GM18870 (cell line): ENCODE measurements around the gene IFNA7.
"Not testable (repeated sequence)": the region's sequence is repeated elsewhere in the genome, so short reads cannot be mapped to it uniquely, and the experiment has no call there.

Source experiments
- ATAC-seq: cut with Tn5 transposase; IDR thresholded peaks from one replicate; pipeline ENCODE4 v1.9.1; 2021; ENCODE audit warnings: moderate library complexity; ENCODE audit not compliant: unreplicated experiment

The IFNA7 gene

DNA sequence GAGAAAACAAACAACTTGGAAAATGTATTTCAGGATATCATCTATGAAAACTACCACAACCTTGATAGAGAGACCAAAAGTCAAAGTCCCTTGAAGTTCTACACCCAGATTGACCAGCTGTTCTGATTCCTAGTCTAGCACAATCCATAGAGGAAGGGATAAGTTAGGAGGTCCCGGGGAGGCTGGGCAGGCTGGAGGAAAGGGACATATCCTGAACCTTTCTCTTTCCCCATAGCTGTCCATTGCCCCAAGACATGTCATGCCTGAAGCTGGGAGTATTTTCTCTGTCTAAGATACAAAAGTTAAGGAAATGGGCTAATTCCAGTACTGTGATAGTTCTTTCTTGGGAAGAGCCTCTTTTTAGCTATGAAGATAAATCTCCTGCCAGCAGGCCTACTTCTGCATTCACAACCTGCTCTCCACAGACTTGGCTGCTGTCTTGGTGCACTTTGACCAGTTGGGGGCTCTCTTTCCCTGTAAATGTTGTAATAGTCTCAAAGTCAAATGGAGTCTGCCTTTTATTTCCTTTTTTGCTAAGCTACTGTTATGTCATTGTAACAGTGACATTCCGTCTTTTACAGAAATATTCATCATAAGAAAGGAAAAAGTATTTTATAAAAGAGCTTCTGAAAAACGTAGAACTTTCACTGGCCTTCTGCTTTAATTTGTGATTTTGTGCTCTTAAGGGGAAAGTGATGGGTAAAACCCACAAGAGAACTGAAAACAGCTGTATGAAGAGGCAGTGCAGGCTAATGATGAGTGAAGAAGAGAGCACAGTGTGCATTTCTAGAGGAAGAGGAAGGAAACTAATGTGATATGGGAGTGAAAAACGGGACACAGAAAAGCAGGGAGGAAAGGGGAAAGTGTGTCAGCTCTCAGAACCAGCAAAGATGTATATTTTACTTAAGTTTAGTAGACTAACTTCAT is 18.9 kb downstream of the IFNA7 start:
- ATAC-seq, result peak; percentile 94

DNA sequence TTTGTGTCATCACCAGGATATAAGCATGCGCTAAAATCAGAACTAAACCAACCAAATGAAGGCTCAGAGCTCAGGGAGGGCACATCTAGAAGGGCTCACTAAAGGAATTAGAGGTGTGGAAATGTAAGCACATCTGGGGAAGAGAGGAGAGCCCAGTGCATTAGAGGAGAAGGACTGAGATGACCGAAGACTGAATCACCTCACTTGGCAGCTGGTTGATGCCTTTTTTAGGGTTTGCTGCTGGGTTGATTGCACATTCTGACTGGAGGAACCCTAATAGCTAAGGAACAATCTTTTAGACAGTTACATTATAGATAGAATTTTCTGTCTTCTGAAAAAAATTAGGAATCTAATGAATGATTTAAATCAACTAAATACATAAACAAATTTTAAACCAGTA is 27.3 kb downstream of the IFNA7 start:
- no peak for ATAC-seq

DNA sequence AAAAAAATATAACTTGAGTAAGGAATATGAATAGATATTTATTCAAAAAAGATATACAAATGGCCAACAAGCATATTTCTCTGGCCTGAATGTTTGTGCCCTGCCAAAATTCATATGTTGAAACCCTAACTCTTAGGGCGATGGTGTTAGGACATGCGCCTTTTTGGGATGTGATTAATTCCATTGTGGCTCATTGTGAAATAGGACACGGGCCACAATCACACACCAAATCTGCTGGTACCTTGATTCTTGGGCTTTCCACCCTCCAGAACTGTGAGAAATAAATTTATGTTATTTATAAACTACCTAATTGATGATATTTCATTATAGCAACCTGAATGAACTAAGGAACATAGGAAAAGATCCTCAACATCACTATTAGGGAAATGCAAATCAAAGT is 29.8 kb downstream of the IFNA7 start:
- ATAC-seq, result no peak

DNA sequence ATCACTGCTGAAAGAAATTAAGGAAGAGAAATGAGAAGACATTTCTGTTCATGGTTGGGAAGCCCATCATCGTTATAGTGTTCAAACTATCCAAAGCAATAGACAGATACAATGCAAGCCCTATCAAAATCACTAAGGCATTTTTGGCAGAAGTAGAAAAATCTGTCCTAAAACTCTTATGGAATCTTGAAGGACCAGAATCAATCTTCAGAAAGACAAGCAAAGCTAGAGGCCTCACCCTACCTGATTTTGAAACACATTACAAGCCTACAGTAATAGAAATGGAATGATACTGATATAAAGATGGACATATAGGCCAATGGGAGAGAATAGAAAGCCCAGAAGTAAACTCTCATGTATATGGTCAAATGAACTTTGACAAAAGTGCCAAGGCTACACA is 30.7 kb downstream of the IFNA7 start:
- ATAC-seq, result no peak

DNA sequence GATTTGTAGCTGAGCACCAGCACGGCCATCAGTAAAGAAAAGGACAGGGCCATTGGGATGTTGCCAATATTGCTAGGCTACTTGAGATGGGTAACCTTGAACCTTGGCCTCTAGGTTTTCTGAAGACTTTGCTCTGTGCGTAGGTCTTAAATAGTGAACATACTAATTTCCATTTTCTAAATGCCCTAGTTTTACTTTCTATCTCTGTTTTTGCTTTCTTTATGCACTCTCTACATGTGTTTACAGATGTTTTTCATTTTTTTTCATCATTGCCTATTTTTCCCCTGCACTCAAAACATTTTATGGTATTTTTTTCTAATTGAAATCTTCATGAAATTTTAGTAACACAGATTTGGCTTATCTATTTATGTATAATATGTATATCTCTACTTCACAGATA is 35.4 kb downstream of the IFNA7 start, which contains the start of gene IFNA21:
IFNA21 (minus strand) TSS at position 101 of the 400 bp plus-strand sequence; CDS start at position 53, 48 bp downstream.
- ATAC-seq, result not testable (repeated sequence)

DNA sequence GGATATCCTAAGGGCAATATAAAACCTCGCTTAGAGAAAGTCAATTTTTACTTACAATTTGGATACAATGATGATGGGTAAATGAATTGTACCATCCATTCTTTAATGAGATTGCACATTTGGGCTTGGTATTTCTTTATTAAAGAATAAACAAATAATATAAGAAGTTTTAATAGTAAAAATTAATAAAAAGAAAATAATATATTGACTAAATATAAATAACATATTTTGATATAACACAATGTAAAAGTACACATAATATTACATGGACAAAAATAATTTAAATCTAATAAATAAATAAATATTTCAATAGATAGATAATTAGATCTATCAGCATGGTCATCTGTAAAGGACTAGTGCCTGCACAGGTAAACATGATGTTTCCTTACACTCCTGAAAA is 36.5 kb downstream of the IFNA7 start:
- no peak for ATAC-seq

DNA sequence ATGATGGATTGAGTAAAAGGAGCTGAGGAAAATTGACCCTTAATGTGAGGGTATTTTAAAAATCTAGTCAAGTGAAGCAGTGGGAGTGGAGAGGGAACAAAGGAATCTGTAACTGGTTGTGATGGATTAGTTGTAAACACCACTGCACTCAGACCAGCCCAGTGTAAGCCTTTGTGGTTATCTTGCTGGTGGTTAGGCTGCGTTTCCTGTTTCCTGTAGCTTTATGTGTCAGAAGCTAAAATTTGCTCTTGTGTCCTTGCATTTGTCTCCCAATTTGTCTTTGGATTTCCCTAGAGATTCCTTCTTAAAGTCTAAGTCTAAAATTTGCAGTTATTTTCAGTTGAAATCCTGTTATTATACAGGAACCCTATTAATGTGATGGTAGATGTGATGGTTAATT is 41.8 kb downstream of the IFNA7 start:
- ATAC-seq, result peak; percentile 86

DNA sequence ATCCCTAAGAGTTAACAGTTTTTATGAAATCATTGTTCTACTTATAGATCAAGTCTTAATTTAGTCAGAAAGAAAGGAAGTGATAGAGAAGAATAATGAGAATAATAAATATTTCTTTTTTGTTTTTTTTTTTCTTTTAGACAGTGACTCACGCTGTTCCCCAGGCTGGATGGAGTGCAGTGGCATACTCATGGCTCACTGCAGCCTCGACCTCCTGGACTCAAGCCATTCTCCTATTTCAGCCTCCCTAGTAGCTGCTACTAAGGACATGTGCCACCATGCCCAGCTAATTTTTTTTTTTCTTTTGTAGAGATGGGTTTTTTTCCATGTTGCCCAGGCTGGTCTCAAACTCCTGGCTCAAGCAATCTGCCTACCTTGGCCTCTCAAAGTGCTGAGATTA is 46.5 kb downstream of the IFNA7 start:
- no peak for ATAC-seq

DNA sequence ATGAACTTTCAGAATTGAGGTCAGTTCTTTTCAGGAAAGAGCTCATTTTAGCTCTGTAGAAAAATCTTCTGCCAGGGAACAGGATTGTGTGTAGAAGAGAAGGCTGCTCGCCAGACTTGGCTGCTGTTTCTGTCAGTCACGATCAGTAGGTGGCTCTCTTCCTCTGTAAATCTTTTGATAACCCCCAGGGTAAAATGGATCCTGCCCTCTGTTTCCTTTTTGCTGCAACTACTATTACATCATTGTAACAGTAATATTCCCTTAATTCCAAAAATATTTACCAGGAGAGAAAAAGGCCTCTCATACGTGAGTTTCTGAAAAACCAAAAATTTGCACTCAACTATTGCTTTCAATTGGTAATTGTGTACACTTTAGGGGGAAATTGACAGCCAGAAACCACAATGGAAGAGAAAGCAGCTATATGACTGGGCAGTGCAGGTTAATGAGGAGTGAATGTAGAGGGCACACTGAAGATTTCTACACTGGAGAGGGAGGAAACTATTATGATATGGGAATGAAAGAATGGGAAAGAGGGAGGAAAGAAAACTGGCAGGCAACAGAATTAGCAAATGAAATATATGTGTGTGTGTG is 47.9 kb downstream of the IFNA7 start:
- peak; percentile 82 for ATAC-seq

DNA sequence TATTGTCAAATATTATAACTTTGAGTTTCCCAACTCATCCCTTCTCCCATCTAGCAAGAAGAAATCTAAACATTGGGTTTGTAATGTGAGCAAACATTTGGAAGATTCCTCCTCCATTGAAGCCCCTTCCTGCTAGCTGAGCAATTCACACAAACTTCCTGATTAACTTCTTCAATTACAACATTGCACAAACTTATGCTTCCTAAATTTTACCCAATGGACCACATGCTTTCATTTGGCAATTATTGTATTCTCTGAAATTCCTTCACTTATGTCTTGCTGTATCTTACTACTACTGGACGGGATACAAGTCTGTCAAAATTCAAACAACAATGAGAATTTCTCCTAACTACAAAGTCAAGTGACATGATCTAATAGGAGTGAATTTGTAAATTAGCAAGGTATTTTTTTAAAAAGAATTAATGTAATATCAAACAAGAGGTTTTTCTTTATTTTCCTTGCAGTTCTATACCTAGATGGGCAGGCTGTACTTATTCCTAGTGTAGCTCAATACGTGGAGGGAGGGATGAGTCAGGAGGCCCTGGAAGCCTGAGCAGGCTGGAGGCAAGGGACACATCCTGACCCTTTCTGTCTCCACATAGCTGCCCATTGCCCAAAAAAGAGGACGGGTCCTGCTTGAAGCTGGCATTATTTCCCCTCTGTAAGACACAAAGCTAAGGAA is 48.5 kb downstream of the IFNA7 start:
- ATAC-seq, result peak; percentile 29
